Lower leg skin (tissue), 3 donors: Measurements from ENCODE around the gene EFCAB12.

ENCODE experiments used
- POLR2A ChIP-seq, 2 donors: fragments of 450-650 bp; IDR thresholded peaks; one replicate each; pipeline ENCODE4 v1.6.1; 2016 to 2017; ENCODE audit warnings: antibody characterized with exemption in 2 of 2, mild to moderate bottlenecking in 1 of 2, moderate library complexity in 1 of 2
- TF ChIP-seq, protein P1 (sequence below), 3 donors: fragments of 450-650 bp; IDR thresholded peaks; one replicate each; pipeline ENCODE4 v1.5.1; 2016; ENCODE audit warnings: antibody characterized with exemption in 3 of 3, mild to moderate bottlenecking in 3 of 3, moderate library complexity in 2 of 3

DNA sequence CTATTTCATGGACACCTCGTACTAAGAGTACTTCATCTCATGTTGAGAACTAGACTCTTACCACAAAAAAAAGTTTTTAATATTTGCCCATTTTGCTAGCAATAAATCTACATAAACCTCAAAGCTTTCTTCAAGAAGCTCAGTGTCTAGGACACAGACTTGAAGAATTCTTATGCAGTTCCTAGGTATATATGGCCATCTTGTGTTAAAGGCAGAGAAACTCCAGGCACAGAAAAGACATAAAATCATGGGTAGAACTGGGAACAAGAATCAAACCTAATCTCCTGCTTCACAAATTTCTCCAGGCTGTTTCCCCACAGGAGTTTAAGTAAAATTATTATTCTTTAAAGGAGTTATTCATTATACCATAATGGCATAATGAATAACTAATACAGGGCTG is 6.9 kb upstream of the EFCAB12 start:
- TF ChIP-seq POLR2A (IDR thresholded peaks at IDR 0.05): no peak
- TF ChIP-seq, protein P1, sequence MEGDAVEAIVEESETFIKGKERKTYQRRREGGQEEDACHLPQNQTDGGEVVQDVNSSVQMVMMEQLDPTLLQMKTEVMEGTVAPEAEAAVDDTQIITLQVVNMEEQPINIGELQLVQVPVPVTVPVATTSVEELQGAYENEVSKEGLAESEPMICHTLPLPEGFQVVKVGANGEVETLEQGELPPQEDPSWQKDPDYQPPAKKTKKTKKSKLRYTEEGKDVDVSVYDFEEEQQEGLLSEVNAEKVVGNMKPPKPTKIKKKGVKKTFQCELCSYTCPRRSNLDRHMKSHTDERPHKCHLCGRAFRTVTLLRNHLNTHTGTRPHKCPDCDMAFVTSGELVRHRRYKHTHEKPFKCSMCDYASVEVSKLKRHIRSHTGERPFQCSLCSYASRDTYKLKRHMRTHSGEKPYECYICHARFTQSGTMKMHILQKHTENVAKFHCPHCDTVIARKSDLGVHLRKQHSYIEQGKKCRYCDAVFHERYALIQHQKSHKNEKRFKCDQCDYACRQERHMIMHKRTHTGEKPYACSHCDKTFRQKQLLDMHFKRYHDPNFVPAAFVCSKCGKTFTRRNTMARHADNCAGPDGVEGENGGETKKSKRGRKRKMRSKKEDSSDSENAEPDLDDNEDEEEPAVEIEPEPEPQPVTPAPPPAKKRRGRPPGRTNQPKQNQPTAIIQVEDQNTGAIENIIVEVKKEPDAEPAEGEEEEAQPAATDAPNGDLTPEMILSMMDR (IDR thresholded peaks at IDR 0.05): no peak
